ENCODE results near the gene CAMKMT. TPM values are rescaled to one million over a fixed set of nuclear protein-coding genes. Genes with fewer than 3 reads are reported as not detected.

CAMKMT gene
- total RNA-seq, 1 experiment from 2014 or later = 17.4 TPM

DNA sequence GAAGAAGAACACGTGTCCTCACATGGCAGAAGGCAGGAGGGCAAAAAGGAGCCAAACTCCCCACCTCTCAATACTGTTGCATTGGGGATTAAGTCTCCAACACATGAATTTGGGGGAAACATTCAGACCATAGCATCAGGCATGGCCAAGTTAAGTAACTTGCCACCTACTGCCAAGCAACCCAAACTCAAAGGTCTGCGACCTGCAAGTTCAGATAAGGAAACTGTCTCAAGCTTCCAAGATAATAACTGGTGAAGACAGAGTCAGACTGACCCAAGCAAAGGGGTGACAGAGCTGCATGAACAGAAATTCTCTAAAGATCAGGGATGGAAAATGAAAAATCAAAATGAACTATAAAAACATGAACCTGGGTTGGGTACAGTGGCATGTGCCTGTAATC, 391.0 kb downstream of the CAMKMT start:
- peaks cover 8% of the 10 kb centered on the region; the same call in 1 of the 2 replicates for H3K4me1 ChIP-seq (ENCODE audit: insufficient read depth, low read length)
- H3K27ac Mint-ChIP-seq = no peak overlapping the region
- no peak overlapping the region for H4K5ac ChIP-seq (ENCODE audit: insufficient read length, low read depth, low read length)
- no peak overlapping the region for H2AK5ac ChIP-seq (ENCODE audit: insufficient read length, low read length)
- no peak overlapping the region for H4K91ac ChIP-seq (ENCODE audit: insufficient read length, low read depth, low read length)
- H2AFZ ChIP-seq (ENCODE audit: low read length) = no peak overlapping the region
- no peak overlapping the region for H3K18ac ChIP-seq (ENCODE audit: insufficient read length, low read depth, low read length)
- no peaks in the 10 kb centered on the region for H3K27me3 Mint-ChIP-seq (ENCODE audit: low read depth)
- TF ChIP-seq, protein P1, sequence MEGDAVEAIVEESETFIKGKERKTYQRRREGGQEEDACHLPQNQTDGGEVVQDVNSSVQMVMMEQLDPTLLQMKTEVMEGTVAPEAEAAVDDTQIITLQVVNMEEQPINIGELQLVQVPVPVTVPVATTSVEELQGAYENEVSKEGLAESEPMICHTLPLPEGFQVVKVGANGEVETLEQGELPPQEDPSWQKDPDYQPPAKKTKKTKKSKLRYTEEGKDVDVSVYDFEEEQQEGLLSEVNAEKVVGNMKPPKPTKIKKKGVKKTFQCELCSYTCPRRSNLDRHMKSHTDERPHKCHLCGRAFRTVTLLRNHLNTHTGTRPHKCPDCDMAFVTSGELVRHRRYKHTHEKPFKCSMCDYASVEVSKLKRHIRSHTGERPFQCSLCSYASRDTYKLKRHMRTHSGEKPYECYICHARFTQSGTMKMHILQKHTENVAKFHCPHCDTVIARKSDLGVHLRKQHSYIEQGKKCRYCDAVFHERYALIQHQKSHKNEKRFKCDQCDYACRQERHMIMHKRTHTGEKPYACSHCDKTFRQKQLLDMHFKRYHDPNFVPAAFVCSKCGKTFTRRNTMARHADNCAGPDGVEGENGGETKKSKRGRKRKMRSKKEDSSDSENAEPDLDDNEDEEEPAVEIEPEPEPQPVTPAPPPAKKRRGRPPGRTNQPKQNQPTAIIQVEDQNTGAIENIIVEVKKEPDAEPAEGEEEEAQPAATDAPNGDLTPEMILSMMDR (conservative IDR thresholded peaks at IDR 0.05) = no peak
- no peak overlapping the region for H2BK5ac ChIP-seq (ENCODE audit: insufficient read length, low read length)
- H3K9ac ChIP-seq (ENCODE audit: extremely low read depth, insufficient read length, low read length) = no peak overlapping the region
- H3K27ac ChIP-seq (ENCODE audit: insufficient read length, low read depth, low read length) = no peak overlapping the region
- H3K27me3 ChIP-seq (ENCODE audit: insufficient read depth, low read length) = no peaks in the 10 kb centered on the region
- H3T11ph ChIP-seq (ENCODE audit: low read length) = no peak overlapping the region
- H3K23me2 ChIP-seq (ENCODE audit: insufficient read length, low read depth, low read length, poor library complexity, severe bottlenecking) = no peaks in the 10 kb centered on the region
- no peak overlapping the region for H3K14ac ChIP-seq (ENCODE audit: insufficient read depth, low read length)
- no peak for DNase-seq
- H3K4me2 ChIP-seq (ENCODE audit: insufficient read depth, insufficient read length, low read length) = no peak overlapping the region
- WGBS (ENCODE audit: extremely low coverage, insufficient read length, low lambda C conversion rate) = no CpG with 5 or more reads among the region's 2 CpGs
- no peak overlapping the region for H2BK12ac ChIP-seq (ENCODE audit: insufficient read length, low read depth, low read length)
- no peaks in the 10 kb centered on the region for H3K79me2 ChIP-seq (ENCODE audit: insufficient read depth, low read length)
- H4K8ac ChIP-seq (replicated peaks; ENCODE audit: insufficient read length, low read depth, low read length) = no peak overlapping the region
- H3K4me1 Mint-ChIP-seq = peaks cover 28 to 31% of the 10 kb centered on the region in 2 experiments
- no peak overlapping the region for H3K56ac ChIP-seq (ENCODE audit: insufficient read length, low read depth, low read length)
- H2BK15ac ChIP-seq (ENCODE audit: low read depth, low read length) = no peak overlapping the region
- no peaks in the 10 kb centered on the region for H3K79me1 ChIP-seq (ENCODE audit: insufficient read depth, low read depth, low read length, poor library complexity, severe bottlenecking)
- no peak overlapping the region for H2BK120ac ChIP-seq (ENCODE audit: low read depth, low read length, poor library complexity, severe bottlenecking)
- no peaks in the 10 kb centered on the region; a peak in 1 of 7 replicates for H3K36me3 Mint-ChIP-seq (ENCODE audit: insufficient read depth in 1 of 3, low read depth in 3 of 3)
- no peaks in the 10 kb centered on the region for H4K20me1 ChIP-seq (ENCODE audit: control insufficient read depth, insufficient read depth, insufficient read length)
- H2BK20ac ChIP-seq (ENCODE audit: low read depth, low read length, poor library complexity, severe bottlenecking) = no peak overlapping the region
- no peak overlapping the region for H3K4ac ChIP-seq (ENCODE audit: low read depth, low read length)
- no peak overlapping the region for H3K4me3 Mint-ChIP-seq
- H3K9me3 ChIP-seq (ENCODE audit: control insufficient read depth, low read depth, low read length) = no peaks in the 10 kb centered on the region
- no peak overlapping the region for H3K23ac ChIP-seq (ENCODE audit: insufficient read length, low read depth, low read length)
- H3K9me3 Mint-ChIP-seq = no peaks in the 10 kb centered on the region

Data from H9 (cell line).